ENCODE results near the gene TMEM132D. TPM values are rescaled to one million over a fixed set of nuclear protein-coding genes. Genes with fewer than 3 reads are reported as not detected.

The TMEM132D gene
- polyA plus RNA-seq, 1 donor from 2014 or later, result 1.3 TPM

DNA sequence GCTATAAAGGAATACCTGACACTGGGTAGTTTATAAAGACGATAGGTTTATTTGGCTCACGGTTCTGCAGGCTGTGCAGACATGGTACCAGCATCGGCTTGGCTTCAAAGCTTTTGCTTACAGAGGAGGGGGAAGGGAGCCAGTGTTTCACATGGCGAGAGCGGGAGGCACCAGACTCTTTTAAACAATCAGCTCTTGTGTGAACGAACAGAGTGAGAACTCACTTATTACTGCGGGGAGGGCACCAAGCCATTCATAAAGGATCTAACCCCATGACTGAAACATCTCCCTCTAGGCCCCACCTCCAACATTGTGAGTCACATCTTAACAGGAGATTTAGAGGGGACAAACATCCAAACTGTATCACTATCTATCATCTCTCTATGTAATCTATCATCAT lies 227.4 kb downstream of the TMEM132D start:
- Histone ChIP-seq H2AFZ (ENCODE audit: low read depth, low read length) (no peak overlapping the region), H3F3A (ENCODE audit: insufficient read depth, low read length, poor library complexity, severe bottlenecking) (no peaks in the 10 kb centered on the region), H3K4me3 (ENCODE audit: low read length) (no peak overlapping the region), H3K36me3 (ENCODE audit: insufficient read depth, low read length) (no peaks in the 10 kb centered on the region), H3K9me2 (ENCODE audit: insufficient read depth, low read length) (no peaks in the 10 kb centered on the region), H3K27me3 (ENCODE audit: insufficient read depth, low read depth, low read length) (no peaks in the 10 kb centered on the region), H3K4me2 (ENCODE audit: low read length) (no peak overlapping the region), H3K27ac (ENCODE audit: low read length) (no peak overlapping the region), H3K79me2 (replicated peaks; ENCODE audit: insufficient read depth, low read length) (no peaks in the 10 kb centered on the region), H4K20me1 (ENCODE audit: insufficient read depth) (no peaks in the 10 kb centered on the region), H3K9me3 (ENCODE audit: low read length) (no peaks in the 10 kb centered on the region), H3K9ac (ENCODE audit: low read length) (no peak overlapping the region)
- TF ChIP-seq RAD21 (conservative IDR thresholded peaks at IDR 0.05) (no peak), MXI1 (conservative IDR thresholded peaks at IDR 0.05; ENCODE audit: poor library complexity, severe bottlenecking) (no peak)

DNA sequence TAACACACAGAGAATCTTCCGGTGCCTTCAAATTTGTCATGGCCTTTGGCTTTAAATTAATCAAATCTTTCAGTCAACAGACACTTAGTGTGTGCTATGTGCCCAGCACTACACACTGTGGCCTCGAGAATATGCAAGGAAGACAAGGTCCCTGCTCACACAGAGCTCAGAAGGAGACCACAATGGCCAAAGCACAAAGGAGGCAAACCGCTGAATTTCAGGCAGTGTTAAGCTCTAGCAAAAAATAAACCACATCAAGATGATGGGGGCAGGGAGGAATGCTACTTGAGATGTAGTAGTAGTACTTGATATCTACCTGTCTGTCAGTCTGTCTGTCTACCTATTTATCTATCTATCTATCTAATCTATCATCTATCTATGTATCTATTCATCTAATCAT lies 227.9 kb downstream of the TMEM132D start:
- Histone ChIP-seq H3K9me2 (ENCODE audit: insufficient read depth, low read length) (no peaks in the 10 kb centered on the region), H3K4me3 (ENCODE audit: low read length) (no peak overlapping the region), H3K27ac (ENCODE audit: low read length) (no peak overlapping the region), H3K79me2 (replicated peaks; ENCODE audit: insufficient read depth, low read length) (no peaks in the 10 kb centered on the region), H3K9ac (ENCODE audit: low read length) (no peak overlapping the region), H3K4me2 (ENCODE audit: low read length) (no peak overlapping the region), H3K36me3 (ENCODE audit: insufficient read depth, low read length) (no peaks in the 10 kb centered on the region), H3K27me3 (ENCODE audit: insufficient read depth, low read depth, low read length) (no peaks in the 10 kb centered on the region), H3F3A (ENCODE audit: insufficient read depth, low read length, poor library complexity, severe bottlenecking) (no peaks in the 10 kb centered on the region), H2AFZ (ENCODE audit: low read depth, low read length) (no peak overlapping the region), H3K9me3 (ENCODE audit: low read length) (no peaks in the 10 kb centered on the region), H4K20me1 (ENCODE audit: insufficient read depth) (no peaks in the 10 kb centered on the region)
- TF ChIP-seq REST (IDR thresholded peaks at IDR 0.05; ENCODE audit: borderline replicate concordance), result no peak
- no peak for TF ChIP-seq POLR2AphosphoS5 (IDR thresholded peaks at IDR 0.05)
- TF ChIP-seq RAD21 (conservative IDR thresholded peaks at IDR 0.05), result no peak
- TF ChIP-seq, protein P1, sequence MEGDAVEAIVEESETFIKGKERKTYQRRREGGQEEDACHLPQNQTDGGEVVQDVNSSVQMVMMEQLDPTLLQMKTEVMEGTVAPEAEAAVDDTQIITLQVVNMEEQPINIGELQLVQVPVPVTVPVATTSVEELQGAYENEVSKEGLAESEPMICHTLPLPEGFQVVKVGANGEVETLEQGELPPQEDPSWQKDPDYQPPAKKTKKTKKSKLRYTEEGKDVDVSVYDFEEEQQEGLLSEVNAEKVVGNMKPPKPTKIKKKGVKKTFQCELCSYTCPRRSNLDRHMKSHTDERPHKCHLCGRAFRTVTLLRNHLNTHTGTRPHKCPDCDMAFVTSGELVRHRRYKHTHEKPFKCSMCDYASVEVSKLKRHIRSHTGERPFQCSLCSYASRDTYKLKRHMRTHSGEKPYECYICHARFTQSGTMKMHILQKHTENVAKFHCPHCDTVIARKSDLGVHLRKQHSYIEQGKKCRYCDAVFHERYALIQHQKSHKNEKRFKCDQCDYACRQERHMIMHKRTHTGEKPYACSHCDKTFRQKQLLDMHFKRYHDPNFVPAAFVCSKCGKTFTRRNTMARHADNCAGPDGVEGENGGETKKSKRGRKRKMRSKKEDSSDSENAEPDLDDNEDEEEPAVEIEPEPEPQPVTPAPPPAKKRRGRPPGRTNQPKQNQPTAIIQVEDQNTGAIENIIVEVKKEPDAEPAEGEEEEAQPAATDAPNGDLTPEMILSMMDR (IDR thresholded peaks at IDR 0.05; ENCODE audit: poor library complexity, severe bottlenecking), result no peak
- TF ChIP-seq SMC3 (conservative IDR thresholded peaks at IDR 0.05; ENCODE audit: poor library complexity), result no peak
- no peak for TF ChIP-seq EP300 (conservative IDR thresholded peaks at IDR 0.05; ENCODE audit: poor library complexity, severe bottlenecking)
- no peak for TF ChIP-seq TAF1 (IDR thresholded peaks at IDR 0.05; ENCODE audit: low read depth)
- TF ChIP-seq EZH2 (IDR thresholded peaks at IDR 0.05; ENCODE audit: borderline replicate concordance, insufficient read depth, low read length, poor library complexity, severe bottlenecking), result no peak
- TF ChIP-seq MXI1 (conservative IDR thresholded peaks at IDR 0.05; ENCODE audit: poor library complexity, severe bottlenecking), result no peak

DNA sequence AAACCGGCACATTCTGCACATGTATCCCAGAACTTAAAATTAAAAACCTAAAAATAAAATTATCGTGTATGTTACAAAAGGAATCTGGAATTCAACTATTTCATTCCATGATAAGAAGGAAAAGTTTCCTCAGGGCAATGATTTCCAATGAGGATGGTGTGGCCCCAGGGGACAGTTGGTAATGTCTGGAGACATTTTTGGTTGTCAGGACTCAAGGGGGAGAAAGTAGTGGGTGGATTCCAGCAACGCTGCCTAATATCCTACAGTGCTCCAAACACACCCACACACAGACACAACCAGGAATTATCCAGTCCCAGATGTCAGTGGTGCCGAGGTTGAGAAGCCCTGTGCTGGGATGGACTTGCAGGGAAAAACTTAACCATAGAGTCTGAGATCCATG lies 228.3 kb downstream of the TMEM132D start:
- H3K36me3 ChIP-seq (ENCODE audit: insufficient read depth, low read length), result no peaks in the 10 kb centered on the region
- H3K27me3 ChIP-seq (ENCODE audit: insufficient read depth, low read depth, low read length), result no peaks in the 10 kb centered on the region
- no peak overlapping the region for H3K4me3 ChIP-seq (ENCODE audit: low read length)
- H3K27ac ChIP-seq (ENCODE audit: low read length), result no peak overlapping the region
- no peaks in the 10 kb centered on the region for H3K9me3 ChIP-seq (ENCODE audit: low read length)
- no peaks in the 10 kb centered on the region for H4K20me1 ChIP-seq (ENCODE audit: insufficient read depth)
- no peaks in the 10 kb centered on the region for H3F3A ChIP-seq (ENCODE audit: insufficient read depth, low read length, poor library complexity, severe bottlenecking)
- no peak overlapping the region for H3K4me2 ChIP-seq (ENCODE audit: low read length)
- no peaks in the 10 kb centered on the region for H3K9me2 ChIP-seq (ENCODE audit: insufficient read depth, low read length)
- H3K79me2 ChIP-seq (replicated peaks; ENCODE audit: insufficient read depth, low read length), result no peaks in the 10 kb centered on the region
- no peak overlapping the region for H3K9ac ChIP-seq (ENCODE audit: low read length)
- no peak overlapping the region for H2AFZ ChIP-seq (ENCODE audit: low read depth, low read length)
- TF ChIP-seq MXI1 (conservative IDR thresholded peaks at IDR 0.05; ENCODE audit: poor library complexity, severe bottlenecking) (no peak), RAD21 (conservative IDR thresholded peaks at IDR 0.05) (no peak), EP300 (conservative IDR thresholded peaks at IDR 0.05; ENCODE audit: poor library complexity, severe bottlenecking) (no peak), EZH2 (IDR thresholded peaks at IDR 0.05; ENCODE audit: borderline replicate concordance, insufficient read depth, low read length, poor library complexity, severe bottlenecking) (no peak), TAF1 (IDR thresholded peaks at IDR 0.05; ENCODE audit: low read depth) (no peak), POLR2AphosphoS5 (IDR thresholded peaks at IDR 0.05) (no peak), SMC3 (conservative IDR thresholded peaks at IDR 0.05; ENCODE audit: poor library complexity) (no peak), REST (IDR thresholded peaks at IDR 0.05; ENCODE audit: borderline replicate concordance) (no peak)
- TF ChIP-seq, protein P1 (IDR thresholded peaks at IDR 0.05; ENCODE audit: poor library complexity, severe bottlenecking), result no peak

Data from neural cell (in vitro differentiated cells).